Epidermal melanocyte (primary cell): ENCODE measurements around the gene EFL1.
"Not testable (repeated sequence)": the region's sequence is repeated elsewhere in the genome, so short reads cannot be mapped to it uniquely, and the experiment has no call there.

Source experiments
- DNase-seq: peaks from one replicate; pipeline ENCODE4 v3.0.0; 2011; ENCODE audit warnings: low spot score; ENCODE audit not compliant: insufficient read length

The EFL1 gene

GRCh38 chr15:82197733-82198594 is 64.6 kb downstream of the EFL1 start:
- peak; percentile 63 for DNase-seq

DNA sequence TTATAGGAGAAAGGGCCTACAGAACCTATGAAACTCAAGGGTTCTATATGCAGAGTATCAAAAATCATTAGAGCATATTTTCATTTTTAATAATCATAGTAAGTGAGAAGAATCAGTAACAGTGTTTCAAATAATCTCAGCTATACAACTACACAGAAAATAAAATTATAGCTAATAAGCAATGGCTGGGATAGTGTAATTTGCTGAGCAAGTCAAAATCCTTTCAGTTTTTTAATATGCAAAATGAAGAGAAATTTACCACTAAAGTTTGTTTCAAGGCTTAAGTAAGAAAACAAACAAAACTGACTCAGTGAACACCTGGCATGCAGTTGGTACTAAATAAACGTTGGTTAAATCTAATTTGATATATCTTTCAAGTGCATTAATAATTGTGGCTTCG is 66.2 kb downstream of the EFL1 start:
- DNase-seq = no peak

GRCh38 chr15:82195818-82196217 is 66.7 kb downstream of the EFL1 start:
- not testable (repeated sequence) for DNase-seq

DNA sequence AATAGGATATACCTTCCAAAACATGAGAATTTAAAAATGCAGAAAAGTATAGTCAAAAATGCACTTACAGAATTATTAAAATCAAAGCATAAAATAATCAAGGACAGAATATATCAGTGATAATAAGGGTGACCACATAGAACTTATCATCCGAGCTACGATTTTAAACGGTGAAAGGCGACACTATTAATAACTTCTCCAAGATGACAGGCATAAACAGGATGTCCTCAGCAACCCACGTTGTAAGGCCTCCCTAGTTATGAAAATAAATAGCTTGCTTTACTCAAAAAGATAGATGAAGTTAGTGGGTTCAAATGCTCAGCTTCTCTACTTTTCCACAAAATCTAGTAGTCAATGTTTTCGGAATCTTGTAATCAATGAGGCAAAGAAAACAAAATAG is 68.0 kb downstream of the EFL1 start:
- not testable (repeated sequence) for DNase-seq

- not testable (repeated sequence) for DNase-seq
These were observed 69.1 kb downstream of the EFL1 start for GRCh38 chr15:82193435-82193834.

DNA sequence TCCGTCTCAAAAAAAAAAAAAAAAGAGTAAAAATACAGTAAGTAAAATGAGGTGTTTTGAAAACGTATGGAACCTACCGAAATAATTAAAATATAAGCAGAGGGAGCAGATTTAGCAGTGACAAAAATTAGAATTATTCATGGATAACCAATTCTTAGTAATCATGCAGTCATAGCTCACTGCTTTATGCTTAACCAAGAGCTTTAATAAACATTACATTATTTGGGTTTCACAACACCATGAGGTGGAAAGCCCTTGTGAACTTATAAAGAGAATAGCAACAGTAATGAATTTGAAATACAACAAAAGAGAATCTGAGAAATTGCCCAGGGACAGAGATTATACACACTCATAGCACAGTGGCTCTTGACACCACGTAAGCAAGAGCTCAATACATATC is 70.1 kb downstream of the EFL1 start:
- not testable (repeated sequence) for DNase-seq

GRCh38 chr15:82186719-82187406 is 75.7 kb downstream of the EFL1 start:
- no peak for DNase-seq

DNA sequence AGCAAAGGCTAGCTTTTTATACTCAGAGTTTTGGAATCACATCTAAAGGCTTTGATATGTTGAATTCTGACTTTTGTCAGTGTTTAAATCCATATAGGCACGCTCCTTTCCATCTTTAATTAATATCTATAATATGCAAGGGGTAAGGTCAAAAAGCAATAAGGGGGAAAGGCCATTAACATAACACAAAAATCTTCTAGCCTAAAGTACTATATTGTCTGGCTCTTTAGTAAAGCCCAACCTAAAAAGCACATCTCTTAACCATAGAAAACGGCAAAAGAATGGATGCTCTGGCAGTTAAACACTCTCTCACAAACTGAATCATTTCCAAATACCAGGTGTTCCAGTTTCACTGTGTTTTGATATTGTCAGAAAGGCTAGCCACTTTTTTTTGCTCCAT is 76.4 kb downstream of the EFL1 start:
- DNase-seq = no peak

- no peak for DNase-seq
These were observed 77.8 kb downstream of the EFL1 start for GRCh38 chr15:82184776-82185175.

- no peak for DNase-seq
These were observed 78.2 kb downstream of the EFL1 start for GRCh38 chr15:82184355-82184754.

DNA sequence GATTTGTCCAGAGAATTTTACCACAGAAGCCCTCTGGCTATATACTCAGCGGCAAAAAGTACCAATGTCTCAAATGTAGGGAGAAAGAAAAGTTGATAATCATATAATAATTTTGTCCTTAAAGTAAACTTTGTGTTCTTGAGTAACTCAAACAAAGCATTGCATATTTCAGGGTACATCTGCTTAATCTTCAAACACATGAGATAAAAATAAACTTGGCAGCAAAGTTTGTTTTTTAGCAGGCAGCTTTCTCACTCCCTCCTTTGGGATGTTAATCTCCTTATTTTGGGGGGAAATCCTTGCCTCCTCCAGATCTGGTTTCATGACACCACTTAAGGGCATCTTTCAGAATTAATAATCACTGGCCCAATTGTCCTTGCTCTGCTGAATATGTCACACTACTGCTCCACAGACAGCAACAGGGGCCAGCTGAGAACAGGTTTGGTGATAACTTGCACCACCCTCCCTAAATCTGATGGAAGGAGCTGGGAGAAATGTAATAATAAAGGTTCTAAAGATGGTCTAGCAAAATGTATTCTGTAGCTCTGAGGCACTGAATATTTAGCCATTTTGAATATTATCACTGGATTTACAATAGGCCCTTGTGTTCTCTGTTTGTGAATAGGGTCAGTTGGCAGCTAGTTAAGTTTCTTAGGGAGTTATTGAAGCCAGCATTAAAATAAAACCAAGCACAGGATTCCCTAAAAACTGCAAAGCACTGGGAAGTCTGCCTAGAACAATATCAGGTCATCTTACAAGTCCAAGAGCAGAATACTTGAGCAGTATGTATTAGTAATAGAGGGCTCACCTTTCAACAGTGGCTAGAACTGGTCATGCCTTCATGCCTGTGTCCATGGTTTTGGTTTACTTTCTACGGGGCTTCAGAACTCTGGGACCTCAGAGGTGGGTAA is 79.2 kb downstream of the EFL1 start:
- peak; percentile 52 for DNase-seq

DNA sequence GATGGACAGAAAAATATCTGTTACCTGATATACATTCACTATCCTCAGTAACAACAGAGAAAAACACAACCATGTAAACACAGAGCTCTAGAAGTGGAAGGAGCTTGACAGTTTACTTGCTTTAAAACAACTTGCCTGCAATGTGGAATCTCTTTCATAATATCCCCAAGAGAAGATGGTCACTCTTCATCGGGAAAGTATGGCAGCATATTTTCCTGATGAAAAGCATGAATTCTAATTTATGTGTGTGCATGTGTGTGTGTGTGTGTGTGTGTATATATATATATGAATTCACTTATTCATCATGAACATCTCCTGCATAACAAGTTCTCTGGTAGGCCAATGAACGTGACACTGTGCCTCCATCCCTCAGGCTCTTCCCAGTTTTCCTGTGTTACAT is 81.2 kb downstream of the EFL1 start:
- DNase-seq = no peak

DNA sequence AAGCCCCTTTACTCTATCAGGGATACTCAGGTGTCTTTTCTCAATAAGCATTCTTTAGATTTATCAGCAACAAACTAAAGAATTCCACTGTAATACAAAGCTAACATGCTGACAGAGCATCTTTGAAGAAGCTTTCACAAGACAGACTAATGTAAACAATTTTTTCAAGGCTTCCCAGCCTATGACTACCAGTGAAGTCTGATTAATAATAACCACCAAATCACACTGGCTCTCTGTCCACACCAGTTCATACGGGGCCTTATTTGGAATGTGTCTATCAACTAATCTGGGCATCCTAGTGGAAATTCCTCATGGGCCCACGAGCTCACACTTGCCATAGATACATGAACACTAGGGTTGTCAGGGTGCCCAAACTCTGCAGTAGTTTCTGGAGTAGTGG is 84.5 kb downstream of the EFL1 start:
- DNase-seq = no peak

DNA sequence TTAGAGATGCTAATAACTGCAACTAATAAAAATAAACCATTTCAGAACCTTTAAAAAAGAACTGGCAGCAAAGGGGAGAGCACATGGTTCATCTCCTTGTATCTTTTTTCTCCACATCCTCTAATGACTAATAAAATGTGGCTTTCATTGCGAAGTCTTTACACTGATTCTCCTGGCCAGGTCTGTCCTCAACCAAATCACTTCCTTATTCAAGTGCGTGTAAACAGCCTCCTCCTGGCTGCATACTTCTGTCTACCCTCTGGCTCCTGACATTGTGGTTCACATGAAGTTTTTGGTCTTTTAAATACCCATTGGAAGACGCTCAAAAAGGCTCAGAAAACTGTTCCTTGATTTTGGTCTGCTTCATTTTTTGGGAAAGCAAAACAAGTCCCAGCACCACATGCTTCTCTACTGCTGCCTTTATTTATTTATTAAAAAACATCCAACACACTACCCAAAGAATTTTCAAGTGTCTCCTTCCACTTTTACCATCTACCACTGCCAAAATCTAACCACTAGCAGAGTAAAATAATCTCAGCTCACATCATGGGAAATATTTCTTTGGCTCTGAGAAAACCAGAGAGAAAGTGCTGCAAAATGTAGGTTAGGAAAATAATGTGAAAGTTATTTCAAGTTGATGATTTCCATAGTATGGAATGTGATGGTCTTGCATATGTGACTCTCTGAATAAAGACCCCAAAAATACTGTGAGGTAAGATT is 85.1 kb downstream of the EFL1 start:
- no peak for DNase-seq

GRCh38 chr15:82176542-82176941 is 86.0 kb downstream of the EFL1 start:
- DNase-seq = no peak

DNA sequence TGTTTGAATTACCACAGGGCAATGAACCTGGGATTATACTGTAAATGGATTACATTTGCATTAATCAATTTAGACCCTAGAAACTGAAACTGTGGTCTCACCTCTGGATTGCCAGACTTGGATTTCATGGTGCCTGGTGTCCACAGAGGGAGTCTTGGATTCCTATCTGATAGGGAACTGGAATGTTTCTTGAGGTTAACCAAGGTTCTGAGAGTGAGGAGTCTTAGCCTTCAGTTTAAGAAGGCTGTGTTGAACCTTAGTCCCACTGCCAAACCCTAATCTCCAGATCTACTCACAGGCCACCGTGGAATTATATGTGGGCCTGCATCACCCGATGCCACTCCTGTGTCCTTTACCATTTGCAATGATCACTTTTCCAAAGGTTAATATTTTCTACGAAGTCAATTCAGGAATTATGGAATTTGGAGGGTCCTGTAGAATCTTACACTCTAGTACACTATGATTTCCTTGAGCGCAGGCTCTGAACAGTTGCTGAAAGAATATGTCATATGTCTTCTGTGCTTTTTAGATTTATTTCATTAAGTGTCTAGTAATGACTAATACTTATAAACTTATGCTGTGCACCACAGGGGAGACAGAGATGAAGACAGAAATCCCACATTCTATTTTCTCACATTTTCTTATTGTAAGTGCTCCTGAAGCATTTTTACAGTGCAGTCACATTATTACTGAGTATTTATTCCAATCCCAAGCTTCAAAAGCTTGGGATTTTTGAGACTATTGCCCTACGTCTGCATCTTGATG is 87.9 kb downstream of the EFL1 start:
- no peak for DNase-seq

DNA sequence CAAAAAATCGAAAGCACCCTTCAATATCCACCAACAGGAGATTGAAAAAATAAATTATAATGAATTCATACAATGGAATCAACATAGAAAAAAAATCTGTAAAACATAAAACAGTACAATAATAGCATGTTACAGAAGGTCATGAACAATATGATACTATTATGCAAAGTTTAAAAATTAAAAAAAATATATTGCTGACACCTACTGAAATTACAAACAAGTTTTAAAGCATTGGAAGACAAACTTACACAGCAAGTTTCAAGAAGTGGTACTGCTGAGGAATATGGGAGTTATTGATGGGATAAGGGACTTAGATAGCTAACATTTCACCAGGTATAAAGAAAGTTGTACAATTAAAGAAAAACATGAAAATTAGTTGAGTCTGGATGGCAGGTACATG is 89.4 kb downstream of the EFL1 start:
- DNase-seq = no peak

DNA sequence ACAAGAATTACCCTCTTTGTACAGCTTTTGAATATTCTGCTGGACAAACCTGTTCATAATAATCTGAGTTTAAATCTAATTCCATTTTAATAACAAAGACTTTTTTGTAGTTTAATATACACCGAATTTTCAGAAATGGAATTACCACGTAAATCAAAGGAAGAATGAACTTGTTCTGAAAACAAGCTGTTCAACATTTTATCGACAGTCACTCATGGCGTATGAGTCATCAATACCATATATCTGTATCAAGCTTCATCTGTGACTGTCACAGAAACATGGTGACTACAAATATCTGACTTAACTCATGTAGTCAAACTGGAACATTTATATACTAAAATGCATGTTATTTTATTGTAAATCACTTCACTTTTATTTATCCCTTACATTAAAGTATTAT is 90.0 kb downstream of the EFL1 start:
- DNase-seq = no peak

DNA sequence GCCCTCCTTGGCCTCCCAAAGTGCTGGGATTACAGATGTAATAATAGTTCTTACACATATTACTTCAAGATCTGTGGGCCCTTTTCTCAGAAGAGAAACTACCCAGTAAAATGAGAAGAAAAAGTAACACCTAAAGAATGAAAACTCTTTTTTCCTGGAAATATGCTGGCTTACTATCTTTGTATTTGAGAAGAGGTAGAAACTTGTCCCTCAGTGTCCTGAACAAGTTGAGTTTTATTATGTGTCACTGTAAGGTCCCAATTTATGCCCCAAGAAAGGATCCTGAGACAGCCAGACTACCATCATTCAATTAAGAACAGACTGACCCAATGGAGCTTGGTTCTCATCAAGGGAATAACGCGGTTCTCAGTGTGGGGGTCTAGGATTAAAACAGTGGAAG is 93.8 kb downstream of the EFL1 start:
- no peak for DNase-seq

DNA sequence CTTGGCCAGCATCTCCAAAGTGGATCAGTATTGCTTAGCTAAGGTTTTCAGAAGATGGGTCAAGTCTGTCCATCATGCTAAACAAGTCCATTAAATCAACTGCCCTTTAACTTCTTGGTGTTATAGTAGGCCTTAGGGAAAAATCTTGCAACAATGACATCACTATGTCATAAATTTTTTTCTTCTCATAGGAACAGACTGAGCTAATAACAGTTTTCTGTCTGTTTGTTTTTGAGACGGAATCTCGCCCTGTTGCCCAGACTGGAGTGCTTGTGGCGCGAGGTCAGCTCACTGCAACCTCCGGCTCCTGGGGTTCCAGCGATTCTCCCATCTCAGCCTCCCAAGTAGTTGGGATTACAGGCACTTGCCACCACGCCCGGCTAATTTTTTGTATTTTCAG is 94.2 kb downstream of the EFL1 start:
- no peak for DNase-seq
